GM21360 (cell line): Measurements from ENCODE around the gene LTN1.
"Not testable (repeated sequence)": the region's sequence is repeated elsewhere in the genome, so short reads cannot be mapped to it uniquely, and the experiment has no call there.

Experiments
- ATAC-seq: cut with Tn5 transposase; IDR thresholded peaks from one replicate; pipeline ENCODE4 v1.9.1; 2021; ENCODE audit warnings: mild to moderate bottlenecking, moderate library complexity; ENCODE audit not compliant: unreplicated experiment

Gene LTN1

GRCh38 chr21:28992526-28993292 lies at the start of gene LTN1:
Gene LTN1, minus strand, starts transcription at chr21:28992877. Its CDS starts 72 bp downstream, at chr21:28992805.
- peak; percentile 96 for ATAC-seq

- ATAC-seq: no peak
Measured at GRCh38 chr21:29034678-29035077, 42.0 kb upstream of the LTN1 start.

- ATAC-seq: no peak
Measured at GRCh38 chr21:29033871-29034270, 41.2 kb upstream of the LTN1 start.

- ATAC-seq: no peak
Measured at GRCh38 chr21:29033301-29033700, 40.6 kb upstream of the LTN1 start.

- ATAC-seq: no peak
Measured at GRCh38 chr21:29030909-29031308, 38.2 kb upstream of the LTN1 start.

GRCh38 chr21:29029524-29029923 lies 36.8 kb upstream of the LTN1 start:
- ATAC-seq: no peak

- ATAC-seq: no peak
Measured at GRCh38 chr21:29025328-29025713, 32.6 kb upstream of the LTN1 start.

GRCh38 chr21:29024474-29025327 lies 32.0 kb upstream of the LTN1 start, which contains the start of gene USP16:
Gene USP16, plus strand, starts transcription at chr21:29024668. Its CDS starts 3,246 bp downstream, at chr21:29027914.
- ATAC-seq: peak; percentile 96

GRCh38 chr21:29022166-29022565 lies 29.5 kb upstream of the LTN1 start:
- no peak for ATAC-seq

GRCh38 chr21:29018540-29018939 lies 25.9 kb upstream of the LTN1 start:
- peak; percentile 15 for ATAC-seq

- ATAC-seq: no peak
Measured at GRCh38 chr21:29017639-29018237, 25.1 kb upstream of the LTN1 start.

GRCh38 chr21:29011236-29011635 lies 18.6 kb upstream of the LTN1 start:
- ATAC-seq: not testable (repeated sequence)

GRCh38 chr21:29008367-29008766 lies 15.7 kb upstream of the LTN1 start:
- ATAC-seq: no peak

GRCh38 chr21:29007810-29008209 lies 15.1 kb upstream of the LTN1 start:
- ATAC-seq: no peak

- ATAC-seq: no peak
Measured at GRCh38 chr21:29007135-29007534, 14.5 kb upstream of the LTN1 start.

- no peak for ATAC-seq
Measured at GRCh38 chr21:29005696-29006095, 13.0 kb upstream of the LTN1 start.

- ATAC-seq: peak; percentile 100
Measured at GRCh38 chr21:29002442-29003144, 9.9 kb upstream of the LTN1 start.

GRCh38 chr21:28993293-28993629 lies 584 bp upstream of the LTN1 start:
- no peak for ATAC-seq

GRCh38 chr21:28991861-28992525 lies 684 bp downstream of the LTN1 start:
- peak; percentile 4 for ATAC-seq

GRCh38 chr21:28988146-28988545 lies 4.5 kb downstream of the LTN1 start:
- ATAC-seq: not testable (repeated sequence)
